Measurements from ENCODE around the gene ABHD11. TPM values are rescaled to one million over a fixed set of nuclear protein-coding genes. Genes with fewer than 3 reads are reported as not detected.
A peak's percentile ranks its signal among the peaks of the same experiment; 100 is the strongest.

Gene ABHD11
- total and polyA plus RNA-seq, 7 donors = 5.4 to 91.3 (median 13.0) TPM

DNA sequence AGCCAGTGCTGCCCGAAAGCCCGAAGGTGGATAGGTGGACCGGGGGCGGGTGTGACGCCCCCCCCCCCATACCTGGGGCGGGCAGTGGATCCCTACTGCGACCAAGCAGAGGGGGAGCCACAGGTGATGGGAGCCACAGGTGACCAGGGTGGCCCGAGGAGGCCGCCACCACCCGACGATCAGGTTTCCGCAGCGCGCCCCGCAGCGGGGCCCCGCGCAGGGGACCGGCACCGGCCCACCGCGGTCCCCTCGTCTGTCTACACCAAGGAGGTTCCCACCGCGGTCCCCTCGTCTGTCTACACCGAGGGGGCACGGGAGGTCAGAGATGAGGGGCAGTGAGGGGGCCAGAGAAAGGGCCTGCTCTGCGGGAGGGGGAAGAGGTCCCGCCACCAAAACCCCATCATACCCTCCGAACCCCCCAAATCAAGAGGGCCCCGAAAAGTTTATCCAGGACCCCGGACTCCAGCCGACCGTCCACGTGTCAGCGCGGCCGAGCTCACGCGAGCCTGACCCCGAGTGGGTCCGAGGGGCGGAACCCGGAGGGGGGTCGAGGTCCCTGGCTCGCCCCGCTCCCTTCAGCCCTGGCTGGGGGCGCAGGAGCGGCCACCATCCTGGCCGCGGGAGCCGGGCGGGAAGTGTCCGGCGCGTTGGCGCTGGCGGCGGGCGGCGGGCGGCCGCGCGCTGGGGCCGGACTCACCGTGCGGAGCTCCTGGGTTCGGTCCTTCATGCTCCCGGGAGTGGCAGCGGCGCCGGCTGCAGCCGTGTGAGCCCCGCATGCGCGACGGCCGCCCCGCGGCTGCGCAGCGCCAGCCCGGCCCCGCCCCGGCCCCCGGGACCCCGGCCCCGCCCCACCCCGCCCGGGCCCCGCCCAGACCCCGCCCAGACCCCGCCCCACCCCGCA is 19.4 kb downstream of the ABHD11 start, which contains the start of gene STX1A:
Gene STX1A (minus strand): TSS at position 765 of the 901 bp plus-strand sequence. CDS start 38 bp downstream, at position 727.
- TF ChIP-seq, protein P1, sequence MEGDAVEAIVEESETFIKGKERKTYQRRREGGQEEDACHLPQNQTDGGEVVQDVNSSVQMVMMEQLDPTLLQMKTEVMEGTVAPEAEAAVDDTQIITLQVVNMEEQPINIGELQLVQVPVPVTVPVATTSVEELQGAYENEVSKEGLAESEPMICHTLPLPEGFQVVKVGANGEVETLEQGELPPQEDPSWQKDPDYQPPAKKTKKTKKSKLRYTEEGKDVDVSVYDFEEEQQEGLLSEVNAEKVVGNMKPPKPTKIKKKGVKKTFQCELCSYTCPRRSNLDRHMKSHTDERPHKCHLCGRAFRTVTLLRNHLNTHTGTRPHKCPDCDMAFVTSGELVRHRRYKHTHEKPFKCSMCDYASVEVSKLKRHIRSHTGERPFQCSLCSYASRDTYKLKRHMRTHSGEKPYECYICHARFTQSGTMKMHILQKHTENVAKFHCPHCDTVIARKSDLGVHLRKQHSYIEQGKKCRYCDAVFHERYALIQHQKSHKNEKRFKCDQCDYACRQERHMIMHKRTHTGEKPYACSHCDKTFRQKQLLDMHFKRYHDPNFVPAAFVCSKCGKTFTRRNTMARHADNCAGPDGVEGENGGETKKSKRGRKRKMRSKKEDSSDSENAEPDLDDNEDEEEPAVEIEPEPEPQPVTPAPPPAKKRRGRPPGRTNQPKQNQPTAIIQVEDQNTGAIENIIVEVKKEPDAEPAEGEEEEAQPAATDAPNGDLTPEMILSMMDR (IDR thresholded peaks at IDR 0.05) = no peak
- TF ChIP-seq EP300 (IDR thresholded peaks at IDR 0.05) (no peak), POLR2A (IDR thresholded peaks at IDR 0.05) (no peak), POLR2AphosphoS5 (IDR thresholded peaks at IDR 0.05) (peak; percentile 59 to 70 (median 62))
- Histone ChIP-seq H3K9me3 (no peaks in the 10 kb centered on the region), H3K36me3 (no peaks in the 10 kb centered on the region), H3K4me3 (peak within 1 kb of the TSS; percentile 58 to 97 (median 86)), H3K4me1 (peaks cover 0 to 60% (median 43%) of the 10 kb centered on the region in 4 donors), H3K27me3 (no peaks in the 10 kb centered on the region), H3K27ac (peak within 1 kb of the TSS; percentile 65 to 85 (median 76))
- 1 to 2% methylated on average over 96 of the region's 96 CpGs for WGBS, 2 donors
- DNase-seq = peak; percentile 84
- intact Hi-C loops (cut with DNase I) = loop anchor here (2.0 to 5.0 kb wide), 3 partner anchors 20 to 52 kb away; partner anchors contain the start of genes ABHD11, BUD23, DNAJC30 and VPS37D

GRCh38 chr7:73718438-73718881 is 20.1 kb downstream of the ABHD11 start:
- Histone ChIP-seq H3K4me1 (peaks cover 0 to 60% (median 43%) of the 10 kb centered on the region in 4 donors), H3K4me3 (peak overlapping the region; percentile 58 to 97 (median 86)), H3K36me3 (no peaks in the 10 kb centered on the region), H3K27ac (peak overlapping the region; percentile 67 to 85 (median 76)), H3K9me3 (no peaks in the 10 kb centered on the region), H3K27me3 (no peaks in the 10 kb centered on the region)
- no peak for DNase-seq
- WGBS, 2 donors = 28 to 30% methylated on average over 9 of the region's 9 CpGs
- TF ChIP-seq EP300 (IDR thresholded peaks at IDR 0.05) (no peak), POLR2A (IDR thresholded peaks at IDR 0.05) (no peak), POLR2AphosphoS5 (IDR thresholded peaks at IDR 0.05) (no peak)
- TF ChIP-seq, protein P1 (IDR thresholded peaks at IDR 0.05) = no peak
- intact Hi-C loops (cut with DNase I) = loop anchor here (2.0 to 5.0 kb wide), 3 partner anchors 20 to 51 kb away; partner anchors contain the start of genes ABHD11, BUD23, DNAJC30 and VPS37D

GRCh38 chr7:73717991-73718405 is 20.6 kb downstream of the ABHD11 start:
- Histone ChIP-seq H3K4me3 (peak overlapping the region; percentile 58 to 97 (median 86)), H3K36me3 (no peaks in the 10 kb centered on the region), H3K9me3 (no peaks in the 10 kb centered on the region), H3K27me3 (no peaks in the 10 kb centered on the region), H3K4me1 (peaks cover 0 to 60% (median 43%) of the 10 kb centered on the region in 4 donors), H3K27ac (peak overlapping the region; percentile 67 to 85 (median 76))
- intact Hi-C loops (cut with DNase I) = loop anchor here (2.0 to 5.0 kb wide), 3 partner anchors 21 to 51 kb away; partner anchors contain the start of genes ABHD11, BUD23, DNAJC30 and VPS37D
- WGBS, 2 donors = 42 to 74% methylated on average over 10 of the region's 10 CpGs
- no peak for DNase-seq
- TF ChIP-seq, protein P1 (IDR thresholded peaks at IDR 0.05) = no peak

DNA sequence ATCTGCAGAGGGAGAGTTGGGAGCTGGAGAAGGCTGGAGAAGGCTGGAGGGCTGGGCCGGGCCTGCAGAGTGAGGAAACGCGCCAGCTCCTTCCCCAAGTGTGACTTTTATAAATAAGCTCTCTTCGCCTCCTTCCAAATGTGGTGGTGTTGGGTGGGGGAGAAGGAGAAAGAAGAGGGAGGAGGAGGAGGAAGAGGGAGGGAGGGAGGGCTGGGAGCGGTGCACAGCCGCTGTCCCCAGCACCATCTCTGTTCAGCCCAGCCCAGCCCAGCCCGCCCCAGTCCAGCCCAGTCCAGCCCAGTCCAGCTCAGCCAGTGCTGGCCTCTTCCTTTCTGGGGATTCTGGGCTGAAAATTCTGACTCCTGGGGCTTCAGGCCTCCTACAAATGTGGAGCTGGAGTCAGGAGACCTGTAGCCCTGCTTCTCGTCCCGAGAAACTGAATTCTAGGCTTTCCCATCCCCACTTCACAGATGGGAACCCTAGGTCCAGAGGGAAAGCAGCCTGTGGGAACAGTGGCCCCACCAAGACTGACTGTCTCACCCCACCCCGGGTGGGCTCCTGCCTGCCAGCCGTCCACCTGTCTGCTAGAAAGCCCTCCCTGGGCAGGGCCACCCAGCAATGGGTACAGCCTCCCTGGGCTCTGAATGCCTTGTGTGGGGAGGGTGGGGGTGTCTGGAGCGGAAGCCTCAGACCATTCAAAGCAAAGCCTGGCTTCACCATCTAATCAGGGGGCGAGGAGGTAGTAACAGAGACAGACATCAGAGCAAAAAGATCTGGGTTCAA is 21.4 kb downstream of the ABHD11 start:
- peaks cover 0 to 60% (median 43%) of the 10 kb centered on the region in 4 donors for H3K4me1 ChIP-seq
- no peak overlapping the region for H3K4me3 ChIP-seq
- intact Hi-C loops (cut with DNase I) = loop anchor here (5.0 kb wide), 1 partner anchor 50 kb away; the partner anchor contains the start of gene VPS37D
- TF ChIP-seq POLR2A (IDR thresholded peaks at IDR 0.05) (no peak), POLR2AphosphoS5 (IDR thresholded peaks at IDR 0.05) (peak in 1 of 4 donors; percentile 12)
- DNase-seq = peak; percentile 85
- no peaks in the 10 kb centered on the region for H3K27me3 ChIP-seq
- 72 to 84% methylated on average over 13 of the region's 13 CpGs for WGBS, 2 donors
- peak overlapping the region; percentile 67 to 85 (median 76) for H3K27ac ChIP-seq
- no peaks in the 10 kb centered on the region for H3K36me3 ChIP-seq
- no peaks in the 10 kb centered on the region for H3K9me3 ChIP-seq
